Activated B cell treated with CpG ODN at 0.5 μM for 24 hours (primary cell): ENCODE data around the gene CDH20. TPM values are rescaled to one million over a fixed set of nuclear protein-coding genes. Genes with fewer than 3 reads are reported as not detected.

Experiments used
- ATAC-seq: fragments of 200-7000 bp; cut with Tn5 transposase; one replicate; pipeline ENCODE4 v1.10.0; 2021; ENCODE audit warnings: low read depth, mild to moderate bottlenecking, moderate library complexity
- CTCF ChIA-PET: fragments of 350-600 bp; sonication (Branson Sonifier 250); formaldehyde crosslinking; loops from one replicate; lab custom pipeline; 2021; ENCODE audit warnings: antibody characterized with exemption; lab: Charles Lee
- POLR2A ChIA-PET: fragments of 350-600 bp; sonication (Branson Sonifier 250); formaldehyde crosslinking; loops from one replicate; lab custom pipeline; 2021; ENCODE audit warnings: antibody characterized with exemption; lab: Charles Lee
- DNase-seq: peaks from one replicate; pipeline ENCODE4 v3.0.0; 2022
- H3K27ac Mint-ChIP-seq: one replicate; pipeline ENCODE4 v1.8.0; 2020; ENCODE audit warnings: mixed read lengths
- H3K27me3 Mint-ChIP-seq: one replicate; pipeline ENCODE4 v1.8.0; 2021; ENCODE audit warnings: mixed read lengths
- H3K36me3 Mint-ChIP-seq: one replicate; pipeline ENCODE4 v1.8.0; 2021; ENCODE audit warnings: low read depth, mixed read lengths
- H3K4me1 Mint-ChIP-seq: one replicate; pipeline ENCODE4 v1.8.0; 2021; ENCODE audit warnings: mixed read lengths
- H3K4me3 Mint-ChIP-seq: one replicate; pipeline ENCODE4 v1.8.0; 2020; ENCODE audit warnings: mild to moderate bottlenecking, mixed read lengths
- H3K9me3 Mint-ChIP-seq: one replicate; pipeline ENCODE4 v1.8.0; 2020; ENCODE audit warnings: mixed read lengths
- intact Hi-C: fragments of 100-400 bp; cut with micrococcal nuclease; formaldehyde crosslinking; loops from one replicate; pipeline ENCODE4 v1.15.1; 2024
- total RNA-seq: library from RNA; stranded (reverse); gene quantifications from 2 replicates; pipeline ENCODE4 v1.2.3, GENCODE V29; 2022
- TF ChIP-seq, protein P1 (sequence below): fragments of 200-600 bp; IDR thresholded peaks from one replicate; pipeline ENCODE4 v1.8.0; 2022; ENCODE audit warnings: antibody characterized with exemption, mild to moderate bottlenecking

The CDH20 gene
- total RNA-seq, 1 donor from 2014 or later = 0.07 TPM

DNA sequence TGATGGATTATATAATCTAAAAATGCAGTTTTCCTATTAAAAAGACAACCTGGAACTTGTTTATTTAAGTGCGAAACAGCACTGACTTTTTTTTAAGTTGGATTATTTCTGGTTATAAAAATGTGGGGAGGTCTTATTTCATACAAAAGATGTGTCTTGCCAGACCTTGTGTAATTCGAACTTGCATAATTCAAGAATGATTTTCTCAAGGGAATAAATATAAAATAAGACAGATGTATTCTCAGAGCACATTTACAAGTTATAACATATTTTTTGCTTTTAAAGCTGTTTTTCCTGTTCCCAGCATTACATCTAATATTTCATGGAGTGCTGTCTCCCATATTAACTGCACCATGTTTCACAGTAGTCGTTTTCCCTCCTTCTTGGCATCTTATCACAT is 263.1 kb downstream of the CDH20 start:
- Mint-ChIP-seq H3K27me3 (peaks cover 3% of the 10 kb centered on the region), H3K27ac (no peak overlapping the region), H3K4me1 (no peaks in the 10 kb centered on the region), H3K36me3 (no peaks in the 10 kb centered on the region), H3K4me3 (no peak overlapping the region), H3K9me3 (no peaks in the 10 kb centered on the region)
- DNase-seq (no peak), ATAC-seq (no peak)
- TF ChIP-seq, protein P1, sequence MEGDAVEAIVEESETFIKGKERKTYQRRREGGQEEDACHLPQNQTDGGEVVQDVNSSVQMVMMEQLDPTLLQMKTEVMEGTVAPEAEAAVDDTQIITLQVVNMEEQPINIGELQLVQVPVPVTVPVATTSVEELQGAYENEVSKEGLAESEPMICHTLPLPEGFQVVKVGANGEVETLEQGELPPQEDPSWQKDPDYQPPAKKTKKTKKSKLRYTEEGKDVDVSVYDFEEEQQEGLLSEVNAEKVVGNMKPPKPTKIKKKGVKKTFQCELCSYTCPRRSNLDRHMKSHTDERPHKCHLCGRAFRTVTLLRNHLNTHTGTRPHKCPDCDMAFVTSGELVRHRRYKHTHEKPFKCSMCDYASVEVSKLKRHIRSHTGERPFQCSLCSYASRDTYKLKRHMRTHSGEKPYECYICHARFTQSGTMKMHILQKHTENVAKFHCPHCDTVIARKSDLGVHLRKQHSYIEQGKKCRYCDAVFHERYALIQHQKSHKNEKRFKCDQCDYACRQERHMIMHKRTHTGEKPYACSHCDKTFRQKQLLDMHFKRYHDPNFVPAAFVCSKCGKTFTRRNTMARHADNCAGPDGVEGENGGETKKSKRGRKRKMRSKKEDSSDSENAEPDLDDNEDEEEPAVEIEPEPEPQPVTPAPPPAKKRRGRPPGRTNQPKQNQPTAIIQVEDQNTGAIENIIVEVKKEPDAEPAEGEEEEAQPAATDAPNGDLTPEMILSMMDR = no peak
- ChIA-PET CTCF (no interaction called here), POLR2A (no interaction called here)
- intact Hi-C loops = no loop called here

DNA sequence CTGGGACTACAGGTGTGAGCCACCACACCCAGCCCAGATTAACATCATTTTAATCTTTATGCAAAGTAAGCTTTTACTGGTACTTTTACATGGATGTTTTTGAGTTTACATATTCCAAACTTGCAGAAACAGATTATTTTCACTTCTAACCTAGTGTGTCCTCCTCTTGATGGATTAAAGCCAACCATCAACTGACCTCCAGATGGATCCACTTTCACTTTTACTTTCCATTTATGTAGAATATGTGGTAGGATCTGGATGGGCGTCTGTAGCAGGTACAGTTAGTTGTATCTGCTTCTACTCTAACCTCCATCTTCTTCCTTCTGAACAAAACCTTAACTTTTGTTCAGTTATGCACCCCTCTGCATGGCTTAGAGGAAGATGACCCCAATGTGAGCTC is 264.1 kb downstream of the CDH20 start:
- ChIA-PET POLR2A (no interaction called here), CTCF (no interaction called here)
- ATAC-seq (no peak), DNase-seq (no peak)
- TF ChIP-seq, protein P1 = no peak
- Mint-ChIP-seq H3K27me3 (peaks cover 3% of the 10 kb centered on the region), H3K4me3 (no peak overlapping the region), H3K4me1 (no peaks in the 10 kb centered on the region), H3K27ac (no peak overlapping the region), H3K9me3 (no peaks in the 10 kb centered on the region), H3K36me3 (no peaks in the 10 kb centered on the region)
- intact Hi-C loops = no loop called here

DNA sequence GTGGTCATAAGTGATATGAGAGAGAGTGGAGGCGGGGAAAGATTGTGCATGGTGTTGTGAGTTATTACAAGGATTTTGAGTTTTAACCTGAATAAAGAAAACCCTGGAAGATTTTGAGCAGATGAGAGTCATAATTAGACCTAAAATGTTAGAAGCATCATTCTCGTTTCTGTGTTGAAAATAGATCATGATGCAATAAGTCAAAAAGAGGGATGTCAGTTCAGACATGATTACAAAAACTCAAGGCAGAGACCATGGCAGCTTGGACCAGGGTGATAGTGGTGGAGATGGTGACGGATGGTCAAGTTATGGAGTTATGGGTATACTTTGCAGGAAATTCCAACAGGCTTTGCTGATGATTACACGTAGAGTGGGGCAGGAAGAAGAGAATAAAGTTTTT is 267.2 kb downstream of the CDH20 start:
- no peaks in the 10 kb centered on the region for H3K36me3 Mint-ChIP-seq
- intact Hi-C loops = no loop called here
- H3K9me3 Mint-ChIP-seq = no peaks in the 10 kb centered on the region
- peaks cover 3% of the 10 kb centered on the region for H3K27me3 Mint-ChIP-seq
- ChIA-PET CTCF (interaction anchor here (0.6 kb wide), 1 partner anchor 19 kb away, joined by 3 read pairs; no protein-coding TSS in a partner anchor), POLR2A (no interaction called here)
- ATAC-seq (no peak), DNase-seq (no peak)
- H3K27ac Mint-ChIP-seq = no peak overlapping the region
- H3K4me3 Mint-ChIP-seq = no peak overlapping the region
- no peaks in the 10 kb centered on the region for H3K4me1 Mint-ChIP-seq
- TF ChIP-seq, protein P1 = no peak

DNA sequence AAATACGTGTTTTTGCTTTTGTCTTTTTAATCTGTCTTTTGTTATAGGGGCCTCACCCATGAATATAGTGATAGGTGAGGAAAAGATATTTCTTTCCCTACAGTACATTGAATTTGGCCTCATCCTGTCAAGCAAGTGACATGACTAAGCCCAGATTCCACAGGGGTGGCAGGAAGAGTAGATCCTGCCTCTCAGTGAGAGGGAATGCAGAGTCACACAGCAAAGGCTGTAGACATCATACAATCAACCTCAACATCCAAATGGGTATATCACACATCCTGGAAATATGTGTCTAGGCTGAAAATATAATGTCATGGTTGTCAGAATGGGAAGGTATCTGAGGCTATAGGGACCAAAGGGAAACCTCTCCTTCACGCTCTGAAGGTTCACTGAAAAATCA is 269.6 kb downstream of the CDH20 start:
- H3K4me1 Mint-ChIP-seq = no peaks in the 10 kb centered on the region
- CTCF ChIA-PET = no interaction called here
- peaks cover 5% of the 10 kb centered on the region for H3K27me3 Mint-ChIP-seq
- no peak overlapping the region for H3K4me3 Mint-ChIP-seq
- H3K36me3 Mint-ChIP-seq = no peaks in the 10 kb centered on the region
- no peak overlapping the region for H3K27ac Mint-ChIP-seq
- no peaks in the 10 kb centered on the region for H3K9me3 Mint-ChIP-seq
- TF ChIP-seq, protein P1 = no peak
- DNase-seq (no peak), ATAC-seq (no peak)
- intact Hi-C loops = no loop called here
- POLR2A ChIA-PET = no interaction called here
